Activated CD4-positive, alpha-beta T cell treated with anti-CD3 and anti-CD28 coated beads for 48 hours (primary cell): ENCODE data around the gene CCDC188.

Experiments used
- DNase-seq: peaks from one replicate; pipeline ENCODE4 v3.0.0-alpha.2; 2020

The CCDC188 gene

GRCh38 chr22:20116376-20116950, 34.4 kb downstream of the CCDC188 start:
- DNase-seq: no peak

- no peak for DNase-seq
These were observed 35.0 kb downstream of the CCDC188 start, which contains the start of gene RANBP1 for GRCh38 chr22:20115691-20116375. RANBP1 (plus strand) TSS chr22:20116104; CDS start chr22:20116185, 81 bp downstream.

- no peak for DNase-seq
These were observed 36.1 kb downstream of the CCDC188 start for GRCh38 chr22:20114506-20115475.

- no peak for DNase-seq
These were observed 37.1 kb downstream of the CCDC188 start for GRCh38 chr22:20113551-20114310.

GRCh38 chr22:20112623-20113511, 38.0 kb downstream of the CCDC188 start:
- DNase-seq: no peak

- no peak for DNase-seq
These were observed 38.9 kb downstream of the CCDC188 start for GRCh38 chr22:20111689-20112622.

- DNase-seq: peak; percentile 60
These were observed 39.7 kb downstream of the CCDC188 start for GRCh38 chr22:20111045-20111688.

- no peak for DNase-seq
These were observed 40.4 kb downstream of the CCDC188 start for GRCh38 chr22:20110359-20110985.

GRCh38 chr22:20109411-20110358, 41.2 kb downstream of the CCDC188 start:
- DNase-seq: peak; percentile 9

- DNase-seq: no peak
These were observed 42.1 kb downstream of the CCDC188 start for GRCh38 chr22:20108757-20109230.

GRCh38 chr22:20107951-20108756, 42.7 kb downstream of the CCDC188 start:
- no peak for DNase-seq

- DNase-seq: no peak
These were observed 43.4 kb downstream of the CCDC188 start for GRCh38 chr22:20107471-20107901.

GRCh38 chr22:20106849-20107237, 44.0 kb downstream of the CCDC188 start:
- DNase-seq: no peak

GRCh38 chr22:20106205-20106848, 44.5 kb downstream of the CCDC188 start:
- DNase-seq: no peak

- no peak for DNase-seq
These were observed 45.2 kb downstream of the CCDC188 start for GRCh38 chr22:20105456-20106204.
